PC-9 (cell line): Measurements from ENCODE around the gene DCLK3. TPM values are rescaled to one million over a fixed set of nuclear protein-coding genes. Genes with fewer than 3 reads are reported as not detected.

Experiments used
- BruUV-seq: library from RNA; stranded (reverse); fragments of 400-500 nt; replicated peaks from 2 replicates; lab custom pipeline; 2021; lab: Mats Ljungman, UMichigan
- CTCF ChIA-PET: fragments of 300-600 bp; sonication (Branson Sonifier 250); formaldehyde crosslinking; loops from one replicate; lab custom pipeline; 2022; ENCODE audit warnings: antibody characterized with exemption; lab: Charles Lee
- POLR2A ChIA-PET: fragments of 300-600 bp; sonication (Branson Sonifier 250); formaldehyde crosslinking; loops from one replicate; lab custom pipeline; 2022; ENCODE audit warnings: antibody characterized with exemption; ENCODE audit not compliant: unreplicated experiment; lab: Charles Lee
- DNase-seq, 2 experiments: peaks; one replicate each; pipeline versions ENCODE4 v3.0.0 to v3.0.0-alpha.2; 2015 to 2022; ENCODE audit warnings: mixed read lengths in 1 of 2
- H2AFZ ChIP-seq: fragments of 200-600 bp; sonication (generic); 2 replicates; pipeline ENCODE4 v1.8.1; 2017; ENCODE audit warnings: antibody characterized with exemption
- H3F3A ChIP-seq: fragments of 200-600 bp; sonication (generic); 2 replicates; pipeline ENCODE4 v1.8.1; 2017; ENCODE audit warnings: antibody characterized with exemption, mild to moderate bottlenecking, low read depth; ENCODE audit not compliant: insufficient read depth
- H3K27ac ChIP-seq: fragments of 200-600 bp; sonication (generic); 2 replicates; pipeline ENCODE4 v1.6.1; 2016; ENCODE audit warnings: mixed run types
- H3K27me3 ChIP-seq: fragments of 200-600 bp; sonication (generic); 2 replicates; pipeline ENCODE4 v1.6.1; 2016; ENCODE audit warnings: low read depth, mixed run types; ENCODE audit not compliant: insufficient read depth
- H3K36me3 ChIP-seq: fragments of 200-600 bp; sonication (generic); 2 replicates; pipeline ENCODE4 v1.6.1; 2016; ENCODE audit warnings: low read depth, mixed run types
- H3K4me1 ChIP-seq: fragments of 200-600 bp; sonication (generic); replicated peaks from 2 replicates; pipeline ENCODE4 v1.6.1; 2016; ENCODE audit warnings: mixed run types; ENCODE audit not compliant: insufficient read depth
- H3K4me2 ChIP-seq: fragments of 200-600 bp; sonication (generic); 2 replicates; pipeline ENCODE4 v1.6.1; 2017; ENCODE audit warnings: mixed run types
- H3K4me3 ChIP-seq: fragments of 200-600 bp; sonication (generic); 2 replicates; pipeline ENCODE4 v1.6.1; 2016; ENCODE audit warnings: mixed run types
- H3K79me2 ChIP-seq: fragments of 200-600 bp; sonication (generic); 2 replicates; pipeline ENCODE4 v1.6.1; 2017; ENCODE audit warnings: low read depth, mixed run types
- H3K9me2 ChIP-seq: fragments of 200-600 bp; sonication (generic); 2 replicates; pipeline ENCODE4 v1.8.1; 2017; ENCODE audit warnings: mild to moderate bottlenecking; ENCODE audit not compliant: insufficient read depth
- H3K9me3 ChIP-seq: fragments of 200-600 bp; sonication (generic); 2 replicates; pipeline ENCODE4 v1.8.1; 2016; ENCODE audit warnings: low read depth; ENCODE audit not compliant: insufficient read depth
- H4K20me1 ChIP-seq: fragments of 200-600 bp; sonication (generic); 2 replicates; pipeline ENCODE4 v1.8.1; 2017; ENCODE audit not compliant: insufficient read depth
- EZH2 ChIP-seq: fragments of 200-600 bp; sonication (generic); IDR thresholded peaks from 2 replicates; pipeline ENCODE4 v1.8.0; 2017; ENCODE audit warnings: antibody characterized with exemption, low read depth
- intact Hi-C: fragments of 100-400 bp; cut with micrococcal nuclease; formaldehyde crosslinking; loops from one replicate; pipeline ENCODE4 v1.10.0; 2022; ENCODE audit not compliant: unreplicated experiment
- total RNA-seq: library from RNA; stranded (reverse); gene quantifications from 2 replicates; pipeline ENCODE4 v1.2.3, GENCODE V29; 2021
- TF ChIP-seq, protein P1 (sequence below): fragments of 200-600 bp; sonication (generic); conservative IDR thresholded peaks from 2 replicates; pipeline ENCODE4 v1.6.1; 2017; ENCODE audit warnings: mixed run types, antibody characterized with exemption, mild to moderate bottlenecking, moderate library complexity

DCLK3 gene
- total RNA-seq, 1 experiment from 2014 or later = not detected

DNA sequence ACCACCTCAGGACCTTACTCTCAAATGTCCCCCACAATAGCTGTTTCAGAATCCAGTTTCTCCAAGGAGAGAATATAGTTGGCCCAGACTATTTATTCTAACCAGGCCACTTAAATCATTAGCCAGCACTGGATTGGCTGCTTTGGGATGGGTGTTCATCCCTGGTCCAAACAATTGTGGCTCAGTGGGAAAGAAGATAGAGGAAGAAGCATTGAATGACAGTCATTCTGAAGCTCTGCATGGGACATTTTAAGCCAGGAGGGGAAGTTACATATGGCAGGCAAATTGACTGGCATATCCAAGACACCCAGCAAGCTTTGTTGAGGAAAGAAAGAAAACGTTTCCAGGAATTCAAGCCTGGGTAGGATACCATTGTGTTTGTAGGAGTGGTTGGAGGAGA is 5.6 kb upstream of the DCLK3 start:
- no peaks in the 10 kb centered on the region for H4K20me1 ChIP-seq
- H3K4me3 ChIP-seq = no peak overlapping the region
- H3K9me3 ChIP-seq = no peaks in the 10 kb centered on the region
- intact Hi-C loops = no loop called here
- BruUV-seq = no TSS peak
- H3K4me2 ChIP-seq = no peak overlapping the region
- ChIA-PET CTCF (no interaction called here), POLR2A (no interaction called here)
- TF ChIP-seq EZH2 = no peak
- TF ChIP-seq, protein P1, sequence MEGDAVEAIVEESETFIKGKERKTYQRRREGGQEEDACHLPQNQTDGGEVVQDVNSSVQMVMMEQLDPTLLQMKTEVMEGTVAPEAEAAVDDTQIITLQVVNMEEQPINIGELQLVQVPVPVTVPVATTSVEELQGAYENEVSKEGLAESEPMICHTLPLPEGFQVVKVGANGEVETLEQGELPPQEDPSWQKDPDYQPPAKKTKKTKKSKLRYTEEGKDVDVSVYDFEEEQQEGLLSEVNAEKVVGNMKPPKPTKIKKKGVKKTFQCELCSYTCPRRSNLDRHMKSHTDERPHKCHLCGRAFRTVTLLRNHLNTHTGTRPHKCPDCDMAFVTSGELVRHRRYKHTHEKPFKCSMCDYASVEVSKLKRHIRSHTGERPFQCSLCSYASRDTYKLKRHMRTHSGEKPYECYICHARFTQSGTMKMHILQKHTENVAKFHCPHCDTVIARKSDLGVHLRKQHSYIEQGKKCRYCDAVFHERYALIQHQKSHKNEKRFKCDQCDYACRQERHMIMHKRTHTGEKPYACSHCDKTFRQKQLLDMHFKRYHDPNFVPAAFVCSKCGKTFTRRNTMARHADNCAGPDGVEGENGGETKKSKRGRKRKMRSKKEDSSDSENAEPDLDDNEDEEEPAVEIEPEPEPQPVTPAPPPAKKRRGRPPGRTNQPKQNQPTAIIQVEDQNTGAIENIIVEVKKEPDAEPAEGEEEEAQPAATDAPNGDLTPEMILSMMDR = no peak
- peaks cover 13% of the 10 kb centered on the region; the same call in 1 of the 2 replicates for H3K27me3 ChIP-seq
- H3K36me3 ChIP-seq = no peaks in the 10 kb centered on the region
- H3K9me2 ChIP-seq = no peaks in the 10 kb centered on the region
- H3K27ac ChIP-seq = no peak overlapping the region
- no peaks in the 10 kb centered on the region for H3K79me2 ChIP-seq
- DNase-seq = no peak
- no peaks in the 10 kb centered on the region for H3F3A ChIP-seq
- H2AFZ ChIP-seq = no peak overlapping the region
- H3K4me1 ChIP-seq = no peaks in the 10 kb centered on the region

DNA sequence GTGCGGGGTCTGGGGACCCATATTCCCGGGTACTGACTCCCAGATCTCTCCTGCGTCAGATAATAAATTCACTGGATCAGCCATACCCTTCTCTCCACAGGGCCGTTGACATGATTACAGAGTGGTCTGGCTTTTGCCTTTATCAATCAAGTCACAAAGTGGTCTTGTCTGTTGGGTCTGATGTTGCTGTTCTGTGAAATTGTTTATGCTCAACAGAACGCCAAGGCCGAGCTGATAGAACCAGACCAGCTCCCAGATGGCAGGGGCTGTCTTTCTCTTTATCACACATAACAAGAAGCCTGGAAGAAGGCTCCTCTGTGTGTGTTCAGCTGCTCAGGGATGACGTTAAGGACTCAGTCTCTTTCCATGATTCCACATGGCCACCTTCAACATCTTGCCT is 751 bp upstream of the DCLK3 start:
- BruUV-seq = no TSS peak
- intact Hi-C loops = no loop called here
- Histone ChIP-seq H3K9me2 (no peaks in the 10 kb centered on the region), H4K20me1 (no peaks in the 10 kb centered on the region), H3K4me3 (no peak overlapping the region), H3K79me2 (no peaks in the 10 kb centered on the region), H3K27me3 (peaks cover 17% of the 10 kb centered on the region; the same call in 1 of the 2 replicates), H3F3A (no peaks in the 10 kb centered on the region), H3K27ac (no peak overlapping the region), H3K9me3 (no peaks in the 10 kb centered on the region), H3K36me3 (no peaks in the 10 kb centered on the region), H3K4me2 (no peak overlapping the region), H3K4me1 (no peaks in the 10 kb centered on the region), H2AFZ (no peak overlapping the region)
- CTCF ChIA-PET = no interaction called here
- DNase-seq = no peak
- POLR2A ChIA-PET = no interaction called here
- TF ChIP-seq, protein P1 = no peak
- no peak for TF ChIP-seq EZH2

DNA sequence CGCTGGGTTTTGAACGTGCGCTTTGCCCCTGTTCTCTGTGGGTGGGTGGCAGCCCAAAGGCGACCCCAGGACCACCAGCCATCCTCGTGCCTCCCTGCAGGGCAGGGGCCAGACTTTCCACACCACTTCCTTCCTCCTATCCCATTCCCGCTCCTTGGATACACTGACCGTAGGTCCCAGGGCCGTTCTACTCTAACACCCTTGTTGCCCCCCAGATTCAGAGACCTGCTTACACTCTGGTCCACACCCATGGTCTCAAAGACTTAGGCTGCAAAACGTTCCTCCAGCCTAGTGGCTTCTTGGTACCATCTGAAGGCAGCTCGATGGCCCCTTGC is 318 bp upstream of the DCLK3 start:
- BruUV-seq = no TSS peak
- H3K27me3 ChIP-seq = peaks cover 17% of the 10 kb centered on the region; the same call in 1 of the 2 replicates
- intact Hi-C loops = no loop called here
- DNase-seq = no peak
- no peaks in the 10 kb centered on the region for H3K9me2 ChIP-seq
- POLR2A ChIA-PET = no interaction called here
- H4K20me1 ChIP-seq = no peaks in the 10 kb centered on the region
- H3K79me2 ChIP-seq = no peaks in the 10 kb centered on the region
- TF ChIP-seq, protein P1 = no peak
- no peak for TF ChIP-seq EZH2
- no peak overlapping the region for H2AFZ ChIP-seq
- no peaks in the 10 kb centered on the region for H3K36me3 ChIP-seq
- H3K4me3 ChIP-seq = no peak overlapping the region
- H3F3A ChIP-seq = no peaks in the 10 kb centered on the region
- H3K4me2 ChIP-seq = no peak overlapping the region
- no peak overlapping the region for H3K27ac ChIP-seq
- CTCF ChIA-PET = no interaction called here
- no peaks in the 10 kb centered on the region for H3K4me1 ChIP-seq
- H3K9me3 ChIP-seq = no peaks in the 10 kb centered on the region
